Kidney glomerular epithelial cell (primary cell): ENCODE data around the gene TMEM97.
A peak's percentile ranks its signal among the peaks of the same experiment; 100 is the strongest.

Experiments used
- DNase-seq: peaks from one replicate; lab custom pipeline; 2025; lab: John Stamatoyannopoulos, UW

The TMEM97 gene

DNA sequence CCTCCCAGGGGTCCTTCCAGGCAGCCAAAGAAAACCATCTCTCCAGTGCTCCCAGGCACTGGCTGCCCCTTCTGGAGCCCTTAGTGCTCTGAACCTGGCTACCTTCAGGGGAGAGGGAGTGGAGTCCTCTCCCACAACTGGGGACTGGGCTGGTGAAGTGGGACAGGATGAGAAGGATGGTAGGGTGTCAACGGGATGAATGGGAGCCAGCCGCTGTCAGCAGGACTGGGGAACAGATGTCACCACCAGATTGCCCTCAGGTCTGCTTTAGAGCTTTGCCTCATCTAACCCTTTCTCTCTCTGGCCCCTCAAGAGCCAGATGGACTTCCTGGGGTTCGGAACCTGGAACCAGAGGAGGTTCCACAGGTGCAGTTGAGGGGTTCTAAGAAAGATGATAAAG lies 46.5 kb downstream of the TMEM97 start:
- no peak for DNase-seq

DNA sequence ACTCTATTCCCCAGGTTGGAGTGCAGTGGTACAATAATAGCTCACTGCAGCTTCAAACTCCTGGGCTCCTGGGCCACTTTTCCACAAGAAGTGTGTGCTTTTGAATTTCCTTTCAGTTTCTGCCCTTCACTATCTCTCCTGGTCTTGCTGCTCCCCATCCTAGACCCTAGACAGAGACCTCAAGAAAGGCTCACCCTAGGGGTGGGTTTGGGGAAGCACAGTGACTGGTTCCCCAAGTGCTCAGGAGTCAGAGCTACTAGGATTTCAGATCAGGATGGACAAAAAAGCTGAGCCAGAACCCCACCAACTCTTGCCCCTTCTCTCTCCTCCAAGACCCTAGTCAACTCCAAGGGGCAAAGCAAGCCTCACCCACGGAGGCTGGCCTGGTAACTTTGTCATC lies 47.6 kb downstream of the TMEM97 start:
- no peak for DNase-seq

DNA sequence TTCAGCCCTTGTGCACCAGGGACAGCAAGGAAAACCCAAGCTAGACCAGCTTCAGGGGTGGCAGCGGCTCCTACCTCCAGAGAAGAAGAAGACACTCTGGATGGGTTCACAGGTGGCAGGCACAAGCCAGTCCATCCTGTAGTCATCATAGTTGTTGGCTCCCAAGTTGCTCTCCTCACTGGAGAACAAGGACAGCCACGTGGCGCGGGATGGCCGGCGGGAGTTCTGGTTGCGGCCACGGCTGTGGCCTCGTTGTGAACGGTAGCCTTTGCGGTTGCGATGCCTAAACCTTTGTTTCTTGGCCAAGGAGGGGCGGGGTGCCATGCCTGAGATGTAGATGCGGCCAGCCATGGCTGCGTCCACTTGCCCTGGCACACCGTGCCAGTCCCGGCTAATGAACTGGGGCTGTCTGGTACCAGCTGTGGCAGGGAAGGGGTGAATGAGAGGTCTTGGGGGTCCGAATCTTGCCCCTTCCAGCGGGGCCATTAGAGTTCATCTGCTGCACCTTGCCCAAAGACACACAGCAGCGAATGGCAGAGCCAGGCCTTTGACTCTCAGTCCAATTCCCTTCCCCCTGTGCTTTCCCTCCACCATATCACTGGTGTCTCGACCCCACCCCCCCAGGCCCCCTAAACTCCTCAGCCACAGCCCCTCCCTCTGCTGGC lies 48.8 kb downstream of the TMEM97 start:
- no peak for DNase-seq

DNA sequence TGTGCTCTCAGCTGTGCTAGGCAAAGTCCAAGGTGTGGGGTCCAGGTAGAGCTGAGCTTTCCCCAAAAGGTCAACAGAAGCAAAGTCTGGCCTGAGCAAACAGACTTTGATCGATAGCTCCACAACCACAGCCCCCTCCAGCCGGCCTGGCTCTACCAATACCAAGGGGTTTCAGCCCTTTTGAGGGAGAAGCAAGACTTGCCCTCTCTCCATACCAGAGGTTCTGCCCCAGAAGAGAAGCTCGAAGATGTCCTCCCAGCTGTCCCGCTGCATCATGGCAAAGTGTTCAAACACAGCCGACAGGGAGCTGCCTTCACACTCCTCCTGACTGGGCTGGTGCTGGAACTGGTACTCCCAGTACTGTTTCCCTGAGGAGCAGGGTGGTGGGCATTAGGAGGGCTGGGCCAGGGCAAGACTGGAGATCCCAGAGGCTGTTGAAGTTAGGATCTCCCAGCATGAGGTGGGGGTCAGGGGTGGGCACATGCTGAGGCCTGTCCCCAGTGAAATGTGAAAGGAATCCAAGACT lies 49.4 kb downstream of the TMEM97 start:
- DNase-seq: no peak

DNA sequence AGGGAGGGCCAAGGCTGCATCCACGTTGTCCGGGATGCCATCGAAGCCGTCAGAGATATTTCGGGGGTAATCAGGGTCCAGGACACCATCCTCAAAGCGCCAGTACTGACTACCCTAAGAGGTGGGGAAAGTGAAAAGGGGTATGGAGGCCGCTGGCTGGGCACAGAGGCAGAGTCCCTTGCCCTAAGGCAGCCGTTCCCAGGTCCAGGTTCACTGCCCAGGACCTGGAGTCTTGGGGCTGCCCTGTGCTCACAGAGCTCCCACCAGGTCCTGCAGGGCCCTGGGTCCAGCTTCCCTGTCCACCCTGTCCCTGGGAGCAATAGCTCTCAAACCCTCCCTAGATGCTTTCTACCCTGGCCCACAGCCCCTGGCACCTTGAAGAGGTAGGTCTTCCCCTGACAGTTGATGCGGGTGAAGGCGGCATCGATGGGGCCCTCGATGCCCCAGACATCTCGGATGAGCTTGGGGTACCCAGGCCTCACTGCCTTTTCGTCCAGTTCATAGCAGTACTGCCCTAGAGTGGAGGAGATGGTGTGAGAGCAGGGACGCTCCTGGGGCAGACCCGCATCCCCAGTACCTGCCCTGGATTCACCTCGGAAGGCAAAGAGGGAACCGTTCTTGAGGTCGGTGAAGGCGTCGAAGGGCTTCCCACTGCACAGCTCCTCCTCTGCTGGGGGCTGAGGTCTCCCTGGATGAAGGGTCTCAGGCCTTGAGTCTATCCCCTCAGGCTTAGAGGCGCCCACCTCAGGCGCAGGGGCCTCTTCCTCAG lies 50.1 kb downstream of the TMEM97 start:
- no peak for DNase-seq

DNA sequence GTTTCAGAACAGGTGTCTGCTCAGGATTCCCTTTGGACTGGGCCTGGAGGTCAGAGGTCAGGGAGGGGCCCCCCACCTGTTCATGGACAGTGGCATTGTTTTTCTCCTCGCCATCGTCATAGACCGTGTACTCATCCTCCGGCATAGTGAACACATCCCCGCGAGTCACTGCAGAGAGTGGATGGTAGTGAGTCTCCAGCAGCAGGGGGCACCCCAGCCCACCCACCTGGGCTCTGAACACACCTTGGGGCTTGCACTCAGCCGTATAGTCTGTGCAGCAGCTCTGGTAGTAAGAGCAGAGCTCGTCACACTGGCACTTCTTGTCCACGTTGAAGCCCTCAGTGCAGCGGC lies 50.7 kb downstream of the TMEM97 start:
- DNase-seq: no peak

DNA sequence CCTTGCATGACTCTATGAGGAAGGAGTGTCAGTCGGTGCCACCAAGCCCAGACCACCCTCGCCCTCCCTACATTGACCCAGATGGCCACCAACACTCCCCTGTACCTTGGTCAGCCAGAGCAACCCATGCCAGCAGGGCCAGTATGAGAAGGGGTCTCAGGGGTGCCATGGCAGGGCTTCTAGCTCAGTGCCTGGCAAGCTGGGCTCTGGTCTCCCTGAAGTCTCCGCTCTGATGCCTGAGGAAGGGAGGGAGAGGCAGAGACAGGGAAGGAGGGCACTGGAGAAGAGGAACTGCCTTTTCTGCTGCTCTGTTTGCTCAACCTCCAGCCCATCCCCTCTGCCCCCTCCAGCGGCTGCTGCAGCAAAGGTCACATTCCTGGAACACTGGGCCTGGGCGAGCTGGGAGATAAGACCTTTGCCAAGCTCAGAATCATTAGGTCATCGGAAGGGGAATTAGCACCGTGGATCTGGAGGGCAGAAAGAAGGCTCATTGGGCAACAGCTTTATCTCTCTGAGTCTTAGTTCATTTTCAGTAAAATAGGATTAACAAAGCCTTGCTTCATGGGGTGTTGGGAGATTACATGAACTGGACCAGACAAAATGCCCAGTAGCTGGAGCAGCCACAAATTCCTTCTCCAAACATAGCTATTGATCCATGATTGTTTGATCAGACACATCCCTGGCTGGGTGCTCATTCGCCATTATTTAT lies 51.2 kb downstream of the TMEM97 start, which contains the start of gene VTN:
VTN (minus strand) TSS at position 273 of the 709 bp plus-strand sequence; CDS start at position 169, 104 bp downstream.
- DNase-seq: peak; percentile 2

DNA sequence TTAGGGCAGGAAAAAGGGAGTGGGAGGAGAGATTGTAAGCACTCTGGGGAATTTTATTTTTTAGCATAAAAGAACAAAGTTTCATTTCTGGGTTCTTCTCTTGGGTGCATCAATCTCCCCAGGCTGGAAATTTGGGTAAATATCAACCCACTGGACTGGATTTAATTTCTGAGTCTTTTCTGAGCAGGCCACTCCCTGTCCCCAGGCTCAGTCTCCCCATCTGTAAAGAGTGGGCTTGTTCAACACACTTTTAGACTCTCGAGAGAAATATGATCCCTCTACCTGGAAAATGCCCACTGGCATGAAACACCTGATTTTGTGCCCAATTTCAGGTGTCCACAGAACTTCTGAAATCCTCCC lies 51.7 kb downstream of the TMEM97 start:
- no peak for DNase-seq

DNA sequence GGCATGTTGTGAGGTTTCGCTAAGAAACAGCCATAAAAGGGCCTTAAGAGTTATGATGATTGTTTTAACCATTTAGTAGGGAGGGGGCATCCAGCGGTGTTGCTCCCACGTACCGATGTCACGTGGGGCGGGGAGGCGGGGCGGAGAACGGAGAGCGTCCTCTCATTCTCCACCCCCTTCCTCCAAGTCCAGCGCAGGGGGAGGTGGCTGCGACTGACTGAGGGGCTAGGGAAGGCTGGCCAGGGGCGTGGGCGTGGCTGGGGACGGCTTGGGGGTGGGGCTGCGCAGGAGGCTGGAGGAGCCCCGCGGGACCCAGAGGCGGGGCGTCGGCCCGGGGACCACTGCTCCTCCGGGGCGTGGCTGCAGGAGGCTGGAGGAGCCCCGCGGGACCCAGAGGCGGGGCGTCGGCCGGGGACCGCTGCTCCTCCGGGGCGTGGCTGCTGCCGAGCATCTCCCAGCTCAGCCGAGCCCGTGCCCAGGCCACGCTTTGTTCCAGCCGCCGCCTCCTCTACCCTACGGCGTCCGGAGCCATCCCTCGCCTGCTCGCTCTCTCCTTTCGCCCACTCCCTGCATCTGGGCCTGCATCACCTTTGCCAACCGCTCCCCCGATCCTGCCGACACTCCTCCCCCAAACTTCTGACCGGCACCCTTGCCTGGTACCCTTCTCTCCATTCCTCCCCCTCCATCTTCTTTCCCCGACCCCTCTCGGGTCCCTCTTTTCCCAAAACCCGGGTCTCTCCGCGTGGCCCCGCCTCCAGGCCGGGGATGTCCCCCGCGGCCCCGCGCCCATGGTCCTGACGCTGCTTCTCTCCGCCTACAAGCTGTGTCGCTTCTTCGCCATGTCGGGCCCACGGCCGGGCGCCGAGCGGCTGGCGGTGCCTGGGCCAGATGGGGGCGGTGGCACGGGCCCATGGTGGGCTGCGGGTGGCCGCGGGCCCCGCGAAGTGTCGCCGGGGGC lies 52.5 kb downstream of the TMEM97 start, which contains the start of gene SARM1:
SARM1 (plus strand) TSS at position 450 of the 958 bp plus-strand sequence; CDS start at position 789, 339 bp downstream.
- DNase-seq: peak; percentile 37

DNA sequence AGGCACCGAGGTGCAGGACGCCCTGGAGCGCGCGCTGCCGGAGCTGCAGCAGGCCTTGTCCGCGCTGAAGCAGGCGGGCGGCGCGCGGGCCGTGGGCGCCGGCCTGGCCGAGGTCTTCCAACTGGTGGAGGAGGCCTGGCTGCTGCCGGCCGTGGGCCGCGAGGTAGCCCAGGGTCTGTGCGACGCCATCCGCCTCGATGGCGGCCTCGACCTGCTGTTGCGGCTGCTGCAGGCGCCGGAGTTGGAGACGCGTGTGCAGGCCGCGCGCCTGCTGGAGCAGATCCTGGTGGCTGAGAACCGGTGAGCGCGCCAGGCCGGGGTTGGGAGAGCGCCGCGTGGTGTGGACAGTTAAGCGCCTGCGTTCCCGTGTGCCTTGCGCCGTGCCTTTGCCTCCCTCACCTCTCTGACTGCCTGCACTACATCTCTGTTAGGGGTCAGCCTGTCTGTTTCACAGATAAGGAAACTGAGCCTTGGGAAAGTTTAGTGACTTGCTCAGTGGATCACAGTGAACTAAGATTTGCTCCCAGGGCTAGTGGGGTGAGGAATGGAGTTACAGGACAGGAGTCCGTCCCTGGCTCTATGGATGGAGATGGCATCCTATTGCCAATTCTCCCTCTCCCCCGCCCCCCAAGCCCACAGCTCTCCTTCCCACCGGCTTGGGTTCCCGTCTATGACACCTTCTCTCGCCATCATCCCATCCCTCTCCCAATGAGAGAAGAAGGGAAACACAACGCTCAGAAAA lies 53.4 kb downstream of the TMEM97 start:
- DNase-seq: no peak

DNA sequence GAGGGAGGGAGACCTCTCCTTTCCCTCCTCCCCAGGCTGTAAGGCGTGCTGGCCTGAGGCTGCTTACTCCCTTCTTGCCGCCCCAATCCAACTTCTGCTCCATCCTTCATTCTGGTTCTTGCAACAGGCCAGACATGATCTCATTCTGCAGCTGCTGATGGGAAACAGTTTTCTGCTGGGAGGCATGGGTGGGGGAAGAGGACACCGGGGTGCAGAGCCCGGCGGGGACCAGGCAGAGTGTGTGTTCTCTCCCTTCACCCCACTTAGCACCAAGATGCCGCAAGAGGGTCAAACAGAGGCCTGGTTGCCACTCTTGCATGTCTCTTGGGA lies 53.9 kb downstream of the TMEM97 start:
- DNase-seq: no peak
